Rectal smooth muscle tissue (tissue), 1 donor: Measurements from ENCODE around the gene RPS6KB1.
"Not testable (repeated sequence)": the region's sequence is repeated elsewhere in the genome, so short reads cannot be mapped to it uniquely, and the experiment has no call there.

Experiments
- H3K27ac ChIP-seq: one replicate; pipeline ENCODE4 v1.7.0; 2013; ENCODE audit warnings: low read depth, low read length, inconsistent platforms
- H3K27me3 ChIP-seq: one replicate; pipeline ENCODE4 v1.7.0; 2013; ENCODE audit warnings: low read length; ENCODE audit not compliant: control insufficient read depth, insufficient read depth
- H3K36me3 ChIP-seq: one replicate; pipeline ENCODE4 v1.7.0; 2013; ENCODE audit warnings: low read length; ENCODE audit not compliant: control insufficient read depth, insufficient read depth
- H3K4me1 ChIP-seq: one replicate; pipeline ENCODE4 v1.7.0; 2013; ENCODE audit warnings: low read length; ENCODE audit not compliant: control insufficient read depth, insufficient read depth
- H3K4me3 ChIP-seq: one replicate; pipeline ENCODE4 v1.7.0; 2013; ENCODE audit warnings: low read length
- H3K9ac ChIP-seq: one replicate; pipeline ENCODE4 v1.7.0; 2013; ENCODE audit warnings: low read length

RPS6KB1 gene

DNA sequence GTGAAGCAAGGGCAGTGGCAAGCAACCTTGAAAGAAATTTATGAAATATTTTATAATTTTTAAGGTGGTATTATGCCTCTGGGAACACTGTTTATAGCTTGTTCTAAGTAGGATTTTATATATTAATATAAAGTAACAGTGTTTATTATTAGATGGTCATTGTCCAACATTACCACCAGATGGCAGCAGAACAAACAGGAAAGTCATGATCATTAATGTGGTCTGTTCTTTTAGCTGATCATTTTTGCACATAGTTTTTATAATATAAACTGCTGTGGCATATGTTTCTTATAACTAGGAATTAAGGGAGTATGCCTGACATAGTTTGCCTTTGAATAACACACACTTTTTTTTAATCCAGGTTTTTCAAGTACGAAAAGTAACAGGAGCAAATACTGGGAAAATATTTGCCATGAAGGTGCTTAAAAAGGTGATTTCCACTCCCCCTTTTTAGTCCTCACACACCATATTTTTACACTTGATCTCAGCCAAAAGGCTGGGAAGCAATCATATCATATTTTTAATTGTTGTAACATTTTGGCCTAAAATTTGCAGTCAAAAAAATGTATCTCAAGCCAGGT, 21.4 kb downstream of the RPS6KB1 start:
- H3K9ac ChIP-seq, result no peak overlapping the region
- H3K27me3 ChIP-seq, result no peaks in the 10 kb centered on the region
- H3K36me3 ChIP-seq, result peaks cover 9% of the 10 kb centered on the region
- no peak overlapping the region for H3K4me3 ChIP-seq
- H3K27ac ChIP-seq, result no peak overlapping the region
- H3K4me1 ChIP-seq, result no peaks in the 10 kb centered on the region

DNA sequence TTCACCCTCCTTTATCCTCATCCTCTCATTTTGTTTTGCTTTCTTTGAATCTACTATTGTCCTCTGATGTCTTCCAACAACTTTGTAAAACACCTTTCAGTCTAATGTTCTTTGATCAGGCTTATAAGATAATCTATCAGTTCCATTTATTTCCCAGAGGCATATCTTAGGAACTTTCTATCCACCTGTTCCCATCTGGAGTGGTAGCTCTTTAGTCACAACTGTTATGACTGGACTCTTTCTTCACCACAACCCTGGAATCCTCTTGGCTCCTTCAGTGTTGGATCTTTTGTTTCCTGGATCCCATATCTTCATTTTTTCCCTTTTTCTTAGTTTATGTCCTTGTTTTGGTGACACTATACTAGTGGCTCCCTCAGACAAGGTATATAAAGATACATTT, 23.5 kb downstream of the RPS6KB1 start:
- Histone ChIP-seq H3K9ac (no peak overlapping the region), H3K4me3 (no peak overlapping the region)

DNA sequence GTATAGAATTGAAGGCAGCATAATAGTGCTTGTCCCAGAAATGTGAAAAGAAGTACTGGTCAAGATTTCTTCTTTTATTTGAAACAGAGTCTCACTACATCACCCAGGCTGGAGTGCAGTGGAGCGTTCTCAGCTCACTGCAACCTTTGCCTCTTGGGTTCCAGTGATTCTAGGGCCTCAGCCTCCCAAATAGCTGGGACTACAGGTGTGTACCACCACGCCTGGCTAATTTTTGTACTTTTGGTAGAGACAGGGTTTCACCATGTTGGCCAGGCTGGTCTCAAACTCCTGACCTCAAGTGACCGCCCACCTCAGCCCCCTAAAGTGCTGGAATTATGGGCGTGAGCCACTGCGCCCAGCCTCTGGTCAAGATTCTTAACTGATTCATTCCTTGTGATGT, 27.7 kb downstream of the RPS6KB1 start:
- not testable (repeated sequence) for H3K4me3 ChIP-seq, H3K9ac ChIP-seq, H3K27me3 ChIP-seq, H3K27ac ChIP-seq, H3K4me1 ChIP-seq
- peaks cover 11% of the 10 kb centered on the region for H3K36me3 ChIP-seq

More for the DNA sequence above, 23.5 kb downstream of the RPS6KB1 start:
- Histone ChIP-seq H3K4me1 (no peaks in the 10 kb centered on the region), H3K36me3 (peaks cover 14% of the 10 kb centered on the region), H3K27ac (no peak overlapping the region), H3K27me3 (no peaks in the 10 kb centered on the region)

DNA sequence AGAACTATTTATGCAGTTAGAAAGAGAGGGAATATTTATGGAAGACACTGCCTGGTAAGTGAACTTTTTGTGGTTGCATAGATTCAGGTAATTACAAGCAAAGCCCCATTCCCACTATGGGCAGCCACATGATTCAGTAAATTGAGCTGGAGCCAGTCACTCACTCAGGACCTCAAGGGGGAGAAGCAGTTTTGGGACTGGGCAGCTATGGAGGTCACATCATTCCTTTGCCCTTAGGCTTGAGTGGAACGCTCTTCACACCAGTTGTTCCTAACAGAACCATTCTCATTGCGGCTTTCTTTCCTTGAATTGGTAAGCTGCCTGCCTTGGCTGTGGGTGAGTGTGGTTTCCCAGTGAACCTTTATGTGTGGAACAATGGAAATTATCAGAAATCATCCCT, 37.2 kb downstream of the RPS6KB1 start:
- H3K9ac ChIP-seq, H3K4me3 ChIP-seq, H3K36me3 ChIP-seq, H3K27ac ChIP-seq, H3K27me3 ChIP-seq, H3K4me1 ChIP-seq: not testable (repeated sequence)

DNA sequence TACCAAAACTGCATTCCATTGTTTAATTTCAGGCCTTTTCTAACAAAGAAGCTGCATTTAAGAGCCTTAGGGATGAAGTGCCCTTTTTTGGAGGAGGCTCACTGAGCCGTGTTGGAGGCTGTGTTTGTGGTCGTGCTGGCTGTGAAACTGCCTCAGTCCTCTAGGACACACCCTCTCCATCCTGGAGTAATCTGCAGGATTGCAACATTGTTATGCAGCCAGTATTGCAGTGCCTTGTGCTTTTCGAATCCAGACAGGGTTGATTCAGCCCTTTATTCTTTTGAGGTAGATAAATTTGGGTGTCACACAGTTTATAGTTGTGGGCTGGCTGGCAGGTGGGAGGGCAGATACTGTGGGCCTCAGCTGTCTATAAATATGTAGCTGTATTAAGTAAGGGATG, 37.8 kb downstream of the RPS6KB1 start:
- not testable (repeated sequence) for H3K36me3 ChIP-seq, H3K4me3 ChIP-seq, H3K27me3 ChIP-seq, H3K9ac ChIP-seq, H3K27ac ChIP-seq, H3K4me1 ChIP-seq

DNA sequence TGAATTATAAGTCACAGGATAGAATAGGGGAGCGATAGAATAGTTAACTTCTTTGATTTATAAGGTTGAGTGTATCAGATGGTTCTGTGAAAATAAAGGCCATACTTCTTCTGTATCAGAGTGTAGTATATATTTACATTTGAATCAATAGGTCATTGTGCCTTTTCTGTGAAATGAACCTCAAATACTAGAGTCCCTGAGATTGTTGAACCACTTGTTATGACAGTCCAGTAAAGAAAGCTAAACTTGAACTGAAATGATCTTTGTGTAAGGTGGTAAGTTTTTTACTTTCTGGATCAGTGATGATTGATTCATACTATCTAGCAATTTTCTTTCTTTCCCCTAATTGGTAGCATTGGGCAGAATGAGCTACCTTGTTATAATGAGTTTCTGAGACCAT, 40.4 kb downstream of the RPS6KB1 start:
- H3K27ac ChIP-seq, H3K9ac ChIP-seq, H3K4me3 ChIP-seq, H3K4me1 ChIP-seq, H3K36me3 ChIP-seq, H3K27me3 ChIP-seq: not testable (repeated sequence)

DNA sequence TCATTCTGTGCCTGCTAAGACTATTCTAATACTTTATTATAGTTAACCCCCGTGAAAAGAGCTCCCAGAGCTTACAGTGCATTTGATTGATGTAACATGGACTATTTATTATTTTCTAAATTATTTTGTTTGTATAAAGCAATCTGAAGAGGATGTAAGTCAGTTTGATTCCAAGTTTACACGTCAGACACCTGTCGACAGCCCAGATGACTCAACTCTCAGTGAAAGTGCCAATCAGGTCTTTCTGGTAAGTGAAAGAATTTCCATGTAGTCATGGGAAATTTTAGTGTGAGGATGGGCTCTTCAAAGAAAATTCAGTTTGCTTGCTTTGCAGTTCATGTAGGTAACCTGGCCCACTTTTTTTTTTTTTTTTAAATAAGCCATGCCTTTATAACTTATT, 47.8 kb downstream of the RPS6KB1 start:
- not testable (repeated sequence) for H3K9ac ChIP-seq, H3K27me3 ChIP-seq, H3K4me3 ChIP-seq, H3K36me3 ChIP-seq, H3K4me1 ChIP-seq, H3K27ac ChIP-seq

DNA sequence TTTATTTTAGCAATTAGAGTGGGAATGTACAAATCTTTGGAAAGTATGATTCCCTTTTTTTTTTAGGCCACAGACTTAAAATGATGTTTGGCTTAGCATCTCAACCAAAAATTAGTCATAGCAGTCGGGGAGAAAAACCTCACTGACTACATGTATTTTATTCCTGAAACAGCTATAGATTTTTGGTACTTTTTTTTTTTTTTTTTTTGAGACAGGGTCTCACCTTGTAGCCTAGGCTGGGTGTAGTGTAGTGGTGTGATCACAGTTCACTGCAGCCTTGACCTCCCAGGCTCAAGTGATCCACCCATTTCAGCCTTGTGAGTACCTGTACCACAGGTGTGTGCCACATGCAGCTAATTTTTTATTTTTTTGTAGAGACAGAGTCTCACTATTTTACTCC, 48.2 kb downstream of the RPS6KB1 start:
- no peak overlapping the region for H3K9ac ChIP-seq
- H3K36me3 ChIP-seq, result no peaks in the 10 kb centered on the region
- no peak overlapping the region for H3K4me3 ChIP-seq
- no peaks in the 10 kb centered on the region for H3K4me1 ChIP-seq
- H3K27me3 ChIP-seq, result no peaks in the 10 kb centered on the region
- no peak overlapping the region for H3K27ac ChIP-seq

DNA sequence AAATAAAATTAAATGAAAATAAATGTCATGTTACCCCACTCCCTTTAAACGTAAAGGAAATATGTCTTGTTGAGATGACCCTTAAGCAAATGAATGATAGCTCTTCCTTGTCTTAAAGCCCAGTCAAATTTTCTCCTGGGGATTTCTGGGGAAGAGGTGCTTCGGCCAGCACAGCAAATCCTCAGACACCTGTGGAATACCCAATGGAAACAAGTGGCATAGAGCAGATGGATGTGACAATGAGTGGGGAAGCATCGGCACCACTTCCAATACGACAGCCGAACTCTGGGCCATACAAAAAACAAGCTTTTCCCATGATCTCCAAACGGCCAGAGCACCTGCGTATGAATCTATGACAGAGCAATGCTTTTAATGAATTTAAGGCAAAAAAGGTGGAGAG, 53.5 kb downstream of the RPS6KB1 start:
- not testable (repeated sequence) for H3K36me3 ChIP-seq, H3K4me3 ChIP-seq

DNA sequence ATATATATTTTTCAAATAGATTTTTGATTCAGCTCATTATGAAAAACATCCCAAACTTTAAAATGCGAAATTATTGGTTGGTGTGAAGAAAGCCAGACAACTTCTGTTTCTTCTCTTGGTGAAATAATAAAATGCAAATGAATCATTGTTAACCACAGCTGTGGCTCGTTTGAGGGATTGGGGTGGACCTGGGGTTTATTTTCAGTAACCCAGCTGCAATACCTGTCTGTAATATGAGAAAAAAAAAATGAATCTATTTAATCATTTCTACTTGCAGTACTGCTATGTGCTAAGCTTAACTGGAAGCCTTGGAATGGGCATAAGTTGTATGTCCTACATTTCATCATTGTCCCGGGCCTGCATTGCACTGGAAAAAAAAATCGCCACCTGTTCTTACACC, 54.4 kb downstream of the RPS6KB1 start:
- H3K27me3 ChIP-seq, H3K27ac ChIP-seq, H3K36me3 ChIP-seq, H3K4me1 ChIP-seq, H3K4me3 ChIP-seq, H3K9ac ChIP-seq: not testable (repeated sequence)

More for the DNA sequence above, 53.5 kb downstream of the RPS6KB1 start:
- H3K27ac ChIP-seq, H3K4me1 ChIP-seq, H3K9ac ChIP-seq, H3K27me3 ChIP-seq: not testable (repeated sequence)

DNA sequence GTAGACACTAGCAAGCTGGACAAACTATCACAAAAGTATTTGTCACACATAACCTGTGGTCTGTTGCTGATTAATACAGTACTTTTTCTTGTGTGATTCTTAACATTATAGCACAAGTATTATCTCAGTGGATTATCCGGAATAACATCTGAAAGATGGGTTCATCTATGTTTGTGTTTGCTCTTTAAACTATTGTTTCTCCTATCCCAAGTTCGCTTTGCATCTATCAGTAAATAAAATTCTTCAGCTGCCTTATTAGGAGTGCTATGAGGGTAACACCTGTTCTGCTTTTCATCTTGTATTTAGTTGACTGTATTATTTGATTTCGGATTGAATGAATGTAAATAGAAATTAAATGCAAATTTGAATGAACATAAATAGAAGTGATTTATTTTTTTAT, 57.1 kb downstream of the RPS6KB1 start:
- no peak overlapping the region for H3K4me3 ChIP-seq
- no peaks in the 10 kb centered on the region for H3K27me3 ChIP-seq
- no peak overlapping the region for H3K9ac ChIP-seq
- no peaks in the 10 kb centered on the region for H3K4me1 ChIP-seq
- no peak overlapping the region for H3K27ac ChIP-seq
- peaks cover 3% of the 10 kb centered on the region for H3K36me3 ChIP-seq

DNA sequence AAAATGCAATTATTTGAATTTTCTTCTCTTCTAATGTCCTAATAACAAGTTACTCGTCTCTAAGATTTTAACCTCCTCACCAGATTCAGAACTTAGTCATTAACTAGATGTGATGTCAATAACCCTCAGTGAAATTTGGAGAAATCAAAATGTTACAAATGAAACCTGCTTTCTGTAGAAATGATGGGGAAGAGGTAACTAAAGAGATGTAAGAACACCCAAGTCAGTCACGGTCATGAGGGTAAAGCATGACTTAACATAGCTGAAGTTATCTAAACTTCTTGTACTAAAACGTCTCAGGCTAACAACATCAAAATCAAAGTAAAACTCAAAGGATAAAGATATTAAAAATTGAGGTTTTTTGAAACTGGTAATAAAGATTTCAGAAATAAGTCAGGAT, 61.9 kb downstream of the RPS6KB1 start:
- Histone ChIP-seq H3K4me1 (no peaks in the 10 kb centered on the region), H3K4me3 (no peak overlapping the region), H3K9ac (no peak overlapping the region), H3K27me3 (no peaks in the 10 kb centered on the region), H3K27ac (no peak overlapping the region), H3K36me3 (no peaks in the 10 kb centered on the region)

DNA sequence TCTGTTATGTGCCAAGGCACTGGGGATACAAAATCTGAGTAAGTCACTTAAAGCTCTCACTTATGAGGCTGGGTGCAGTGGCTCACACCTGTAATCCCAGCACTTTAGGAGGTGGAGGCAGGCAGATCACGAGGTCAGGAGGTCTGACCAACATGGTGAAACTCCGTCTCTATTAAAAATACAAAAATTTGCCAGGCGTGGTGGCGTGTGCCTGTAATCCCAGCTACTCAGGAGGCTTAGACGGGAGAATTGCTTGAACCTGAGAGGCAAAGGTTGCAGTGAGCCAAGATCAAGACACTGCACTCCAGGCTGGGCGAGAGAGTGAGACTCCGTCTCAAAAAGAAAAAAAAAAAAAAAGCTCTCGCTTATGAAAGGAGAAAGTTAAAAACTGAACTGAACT, 66.7 kb downstream of the RPS6KB1 start:
- not testable (repeated sequence) for H3K27ac ChIP-seq, H3K4me1 ChIP-seq, H3K9ac ChIP-seq, H3K4me3 ChIP-seq, H3K27me3 ChIP-seq, H3K36me3 ChIP-seq
